HPDE6-E6E7 (cell line): ENCODE data around the gene EIPR1.

Experiments used
- DNase-seq: peaks from one replicate; pipeline ENCODE4 v3.0.0; 2011; ENCODE audit warnings: missing footprints; ENCODE audit errors: extremely low spot score

Gene EIPR1

DNA sequence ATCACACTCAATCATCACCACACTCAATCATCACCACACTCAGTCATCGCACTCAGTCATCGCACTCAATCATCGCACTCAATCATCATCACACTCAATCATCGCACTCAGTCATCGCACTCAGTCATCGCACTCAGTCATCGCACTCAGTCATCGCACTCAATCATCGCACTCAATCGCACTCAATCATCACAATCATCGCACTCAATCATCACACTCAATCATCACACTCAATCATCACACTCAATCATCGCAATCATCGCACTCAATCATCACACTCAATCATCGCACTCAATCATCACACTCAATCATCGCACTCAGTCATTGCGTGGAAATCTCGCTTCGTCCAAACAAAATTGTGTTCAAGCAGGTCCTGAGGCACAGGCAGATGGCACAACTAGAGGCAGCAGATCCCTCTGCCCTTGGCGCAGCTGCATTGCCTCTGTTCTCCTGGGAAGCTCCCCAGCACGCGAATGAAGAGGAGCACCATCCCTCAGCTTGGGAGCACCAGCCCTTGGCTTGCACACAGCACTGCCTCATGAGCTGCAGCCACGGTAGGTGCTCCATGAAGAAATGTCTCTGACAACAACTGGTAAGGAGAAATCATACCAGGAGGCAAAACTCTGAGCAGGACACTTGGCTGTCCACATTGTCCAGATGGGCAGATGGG, 108.1 kb downstream of the EIPR1 start:
- no peak for DNase-seq

DNA sequence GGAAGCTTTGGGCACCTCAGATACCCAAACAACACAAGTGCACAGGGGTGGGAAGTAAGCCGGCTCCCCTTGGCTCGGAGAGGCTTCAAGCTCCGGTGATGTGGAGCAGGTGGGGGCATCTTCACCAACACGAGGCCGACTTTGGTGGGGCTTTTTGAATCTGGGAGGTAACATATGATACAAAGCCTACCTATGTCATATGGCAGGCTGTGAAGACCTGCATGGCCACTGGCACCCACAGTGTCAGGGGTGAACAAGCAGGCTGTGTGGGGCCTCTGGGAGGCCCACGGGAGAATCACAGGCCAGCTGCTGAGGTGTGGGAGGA, 109.0 kb downstream of the EIPR1 start:
- no peak for DNase-seq

DNA sequence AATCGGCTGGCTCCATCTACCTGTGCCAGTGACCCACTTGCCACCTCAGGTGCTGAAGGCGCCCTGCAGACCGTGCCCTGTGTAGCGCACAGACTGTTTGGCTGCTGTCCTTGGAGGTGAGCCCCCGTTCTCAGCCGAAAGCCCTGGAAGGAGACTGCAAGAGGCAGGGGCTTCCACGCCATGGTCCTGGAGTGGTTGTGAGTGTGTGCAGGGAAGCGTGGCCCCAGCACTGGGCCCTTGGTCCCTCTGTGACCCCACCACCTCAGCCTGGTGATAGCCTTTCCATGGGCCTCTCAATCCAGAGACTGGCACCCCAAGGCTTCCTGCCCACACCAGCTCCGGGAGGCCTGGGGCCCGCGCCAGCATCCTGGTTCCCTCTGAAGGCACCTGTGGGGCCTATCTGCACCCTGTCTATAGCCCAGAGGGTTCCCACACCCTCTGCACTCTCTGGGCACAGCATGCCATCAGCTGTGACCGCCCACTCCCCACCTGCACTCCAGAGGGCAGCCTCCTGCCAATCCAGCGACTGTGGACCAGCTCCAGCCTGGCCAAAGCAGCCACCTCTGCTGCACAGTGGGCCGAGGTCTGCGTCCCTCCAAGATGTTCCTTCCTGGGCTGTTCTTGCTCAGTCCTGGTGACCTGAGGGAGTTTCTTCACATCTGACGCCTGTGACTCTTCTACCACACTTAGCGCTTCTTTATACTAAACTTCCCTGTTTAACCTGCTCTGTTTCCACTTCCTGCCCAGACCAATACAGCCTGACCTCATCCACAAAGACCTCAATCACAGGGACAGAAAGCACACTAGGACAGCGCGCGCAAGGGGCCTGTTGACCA, 109.5 kb downstream of the EIPR1 start:
- DNase-seq, result no peak

DNA sequence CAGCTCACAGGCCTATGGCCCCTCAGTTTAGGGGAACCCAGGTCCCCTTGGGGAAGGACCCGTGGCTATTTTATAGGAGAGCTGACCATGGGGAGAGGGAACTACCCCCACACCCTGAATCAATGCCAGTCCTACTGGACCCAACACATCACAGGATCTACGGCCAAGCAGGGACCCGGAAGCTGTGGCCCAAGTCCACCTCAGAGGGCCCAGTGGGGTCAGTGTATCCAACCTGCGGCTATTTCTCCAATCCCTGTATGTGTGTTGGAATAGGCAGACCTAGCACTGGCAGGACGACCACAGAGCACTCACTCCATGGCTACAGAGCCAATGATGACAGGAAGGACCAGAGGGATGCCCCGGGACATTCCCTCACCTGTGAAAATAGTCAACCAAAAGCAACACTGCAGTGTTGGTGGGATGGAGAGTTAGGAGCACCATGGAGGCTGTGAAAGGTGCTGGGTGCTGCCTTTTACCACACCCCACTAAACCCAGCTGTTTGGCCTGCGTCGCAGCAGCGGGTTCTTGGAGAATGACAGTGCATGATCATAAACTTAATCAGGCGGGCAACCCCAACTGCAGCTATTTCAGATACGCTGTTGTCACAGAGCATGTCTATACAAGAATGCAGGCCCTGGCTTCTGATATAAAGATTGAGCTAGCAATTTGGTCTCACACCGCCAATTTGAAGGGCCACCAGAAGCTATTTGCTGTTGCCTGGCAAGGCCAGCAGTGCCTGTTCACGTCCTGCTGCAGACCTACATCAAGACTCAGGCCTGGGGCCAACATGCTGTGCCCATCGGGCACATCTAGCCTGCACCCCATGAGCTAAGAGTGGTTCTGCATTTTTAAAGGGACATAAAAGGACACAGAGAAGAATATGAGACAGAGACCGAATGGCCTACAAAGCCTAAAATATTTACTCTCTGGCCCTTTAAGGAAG, 110.4 kb downstream of the EIPR1 start:
- no peak for DNase-seq

DNA sequence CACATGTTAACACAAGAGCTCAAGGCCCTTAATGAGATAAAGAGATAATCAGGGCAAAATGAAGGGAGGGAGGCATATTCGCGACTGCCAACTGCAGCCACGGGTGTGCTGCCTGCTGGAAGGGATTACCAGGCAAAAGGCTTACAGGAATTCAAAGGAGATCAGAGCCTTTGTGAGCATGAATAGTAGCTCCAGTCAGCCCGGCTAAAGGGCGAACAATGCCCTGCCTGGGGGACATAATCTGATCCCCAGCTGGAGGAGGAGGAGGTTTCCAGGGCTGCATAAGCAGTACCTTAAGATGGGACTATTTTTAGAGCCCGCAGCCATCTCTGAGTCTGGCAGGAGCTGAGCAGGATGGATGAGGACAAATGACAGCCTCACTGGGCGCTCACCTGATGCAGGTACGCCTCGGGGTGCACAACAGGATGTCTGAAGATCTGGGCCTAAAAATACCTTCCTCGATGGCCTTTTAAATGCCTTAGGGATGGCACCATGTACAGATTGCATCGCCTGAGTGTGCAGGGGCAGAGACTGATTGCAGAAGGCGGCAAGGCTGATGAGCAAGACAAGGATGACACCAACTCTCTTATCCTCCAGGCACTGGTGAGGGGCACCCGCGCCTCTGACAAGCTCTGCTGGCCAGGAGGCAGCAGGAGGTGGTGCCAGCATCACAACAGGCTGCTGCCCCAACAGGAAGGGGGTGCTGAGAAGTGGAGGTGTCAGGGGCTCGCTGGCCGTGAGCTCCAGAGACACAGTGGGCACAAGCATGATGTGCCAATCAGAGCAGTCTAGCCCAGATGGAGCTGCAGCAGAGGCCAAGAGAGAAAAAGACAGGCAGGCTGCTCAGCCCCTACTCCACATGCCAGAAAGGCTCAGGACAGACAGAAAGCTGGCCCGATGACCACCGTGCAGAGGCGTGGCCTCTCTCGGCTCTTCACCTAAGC, 111.4 kb downstream of the EIPR1 start:
- DNase-seq, result no peak

DNA sequence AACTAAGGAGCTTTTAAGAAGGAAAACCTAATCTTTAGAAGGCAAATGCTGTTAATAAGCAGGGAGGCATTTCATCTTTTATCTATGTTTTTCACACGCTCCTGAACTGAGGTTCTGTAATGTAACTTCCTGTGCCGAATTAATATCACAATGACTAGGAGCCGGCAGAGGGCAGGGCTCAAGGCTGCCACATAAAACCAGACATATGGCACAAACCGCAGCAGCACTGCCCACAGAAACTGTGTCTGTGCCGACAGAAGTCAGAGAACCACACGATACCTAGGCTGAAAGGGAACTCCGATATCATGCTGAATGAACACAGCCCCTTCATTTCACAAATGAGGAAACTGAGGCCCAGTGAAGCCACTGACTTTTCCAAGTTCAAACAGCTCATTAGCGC, 112.1 kb downstream of the EIPR1 start:
- DNase-seq, result no peak

DNA sequence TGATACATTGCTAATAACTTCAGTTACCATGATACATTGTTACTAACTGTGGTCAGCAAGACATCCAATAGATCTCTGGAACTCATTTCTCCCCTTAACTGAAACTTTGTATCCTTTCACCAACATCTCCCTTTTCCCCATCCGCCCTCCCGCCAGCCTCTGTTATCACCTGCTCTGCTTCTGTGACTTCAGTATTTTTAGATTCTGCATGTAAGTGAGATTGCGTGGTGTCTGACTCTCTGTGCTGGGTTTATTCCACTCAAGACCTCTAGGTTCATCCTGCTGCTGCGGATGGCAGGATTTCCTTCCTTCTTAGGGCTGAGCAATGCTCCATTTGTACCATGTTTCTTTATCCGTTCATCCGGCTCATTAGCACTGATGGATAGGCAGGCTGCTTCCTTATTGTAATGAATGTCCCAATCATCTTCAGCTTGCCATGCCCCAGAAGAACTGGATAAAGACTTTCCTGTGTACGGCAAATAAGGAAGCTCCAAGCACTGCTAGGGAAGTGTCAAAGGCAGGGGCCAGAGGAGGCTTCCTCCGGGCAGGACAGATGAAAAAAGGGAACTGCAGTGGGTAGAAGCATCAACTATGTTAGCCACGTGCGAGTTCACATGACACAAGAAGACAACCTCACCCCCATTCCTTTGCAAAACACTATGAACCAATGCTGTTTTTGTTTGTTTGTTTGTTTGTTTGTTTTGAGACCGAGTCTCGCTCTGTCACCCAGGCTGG, 113.4 kb downstream of the EIPR1 start:
- no peak for DNase-seq

DNA sequence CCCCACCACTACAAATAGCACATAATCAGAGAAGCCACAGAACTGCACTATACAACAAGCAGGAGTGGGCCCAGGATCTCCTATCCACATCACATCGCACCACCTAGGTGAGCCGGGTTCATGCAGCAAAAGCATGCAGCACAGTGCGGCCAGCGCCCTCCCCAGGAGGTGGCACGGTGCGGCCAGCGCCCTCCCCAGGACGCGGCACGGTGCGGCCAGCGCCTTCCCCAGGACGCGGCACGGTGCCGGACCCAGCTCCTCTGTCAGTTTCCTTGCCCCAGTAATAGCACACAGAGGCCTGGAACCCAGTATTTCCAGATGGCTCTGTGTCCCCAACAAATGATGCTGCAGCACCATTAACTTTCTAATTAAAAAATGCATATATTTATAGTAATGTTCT, 114.1 kb downstream of the EIPR1 start:
- DNase-seq, result no peak

DNA sequence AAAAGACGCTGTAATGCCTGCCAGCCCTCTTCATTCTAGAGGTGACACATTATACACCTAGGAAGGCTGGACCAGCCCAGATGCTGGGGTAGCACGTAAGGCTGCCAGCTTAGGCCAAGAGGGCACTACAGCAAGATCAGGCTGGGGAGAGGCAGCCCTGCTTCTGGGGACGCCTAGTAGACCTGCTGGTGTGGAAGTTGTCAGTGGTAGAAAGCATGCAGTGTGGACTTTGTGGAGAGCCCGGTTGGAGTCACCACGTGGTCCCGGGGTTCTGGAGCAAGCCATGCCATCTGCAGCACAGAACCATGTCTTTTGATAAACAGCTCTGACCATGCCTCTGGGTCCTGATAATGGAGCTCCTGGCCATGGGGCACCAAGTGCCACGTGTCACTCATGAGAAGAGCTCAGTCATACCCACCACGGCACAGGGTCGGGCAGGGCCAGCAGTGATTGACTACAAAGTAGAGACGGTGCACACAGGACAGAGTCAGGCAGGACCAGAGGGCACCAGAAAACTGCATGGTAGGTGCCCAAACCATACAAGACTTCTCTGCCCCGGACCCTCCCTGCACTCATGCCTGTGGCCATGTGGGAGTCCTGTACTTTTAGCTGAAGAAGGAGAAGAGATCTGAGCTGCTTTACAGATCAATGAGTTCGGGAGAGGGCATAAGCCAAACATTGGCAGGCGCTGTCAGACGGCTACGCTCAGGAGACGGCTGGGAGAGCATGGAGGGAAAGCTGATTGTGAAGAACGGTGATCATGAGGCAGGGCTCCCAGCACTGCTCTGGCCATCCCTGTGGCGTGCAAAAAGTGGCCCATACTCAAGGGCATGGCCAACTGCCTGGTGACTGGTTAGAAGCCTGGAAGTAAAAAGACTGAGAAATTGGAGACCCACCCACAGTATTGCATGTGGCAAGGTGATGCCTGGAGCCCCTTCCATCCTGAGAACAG, 114.9 kb downstream of the EIPR1 start:
- DNase-seq, result no peak

DNA sequence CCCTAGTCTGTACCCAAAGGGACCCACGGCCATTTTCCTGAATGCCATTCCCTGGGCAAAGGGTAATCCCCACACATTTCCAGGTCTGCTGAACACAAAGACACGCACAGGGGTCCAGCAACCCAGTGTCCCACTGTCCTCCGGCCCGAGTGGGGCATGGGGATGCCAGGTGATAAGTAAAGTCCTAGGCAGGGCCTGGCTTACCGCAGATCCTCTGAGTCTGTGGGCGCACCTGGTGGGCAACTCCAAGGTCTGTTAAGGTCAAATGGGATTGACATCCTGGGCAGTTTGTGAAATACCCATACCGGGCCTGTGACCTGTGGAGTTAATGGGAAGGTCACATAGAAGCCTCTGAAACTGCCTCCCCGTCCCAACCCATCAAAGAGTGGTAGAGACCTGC, 116.1 kb downstream of the EIPR1 start:
- no peak for DNase-seq

DNA sequence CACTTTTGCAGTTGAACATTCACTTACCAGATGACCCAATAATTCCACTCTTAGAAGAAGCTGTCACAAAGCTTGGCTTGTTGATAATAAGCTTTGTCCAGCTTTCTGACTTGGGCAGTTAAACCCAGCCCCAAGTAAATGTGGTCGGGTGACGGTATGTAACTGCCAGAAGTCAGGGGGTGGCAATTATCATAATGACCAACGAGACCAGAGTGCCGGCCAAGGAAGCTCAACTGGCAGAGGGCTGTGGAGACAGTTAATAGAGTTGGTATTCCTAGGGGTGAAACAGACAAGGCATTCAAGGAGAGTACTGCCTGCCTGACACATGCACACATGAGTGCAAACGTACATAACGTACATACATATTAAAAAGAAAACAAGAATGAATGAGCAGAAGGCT, 116.7 kb downstream of the EIPR1 start:
- no peak for DNase-seq

DNA sequence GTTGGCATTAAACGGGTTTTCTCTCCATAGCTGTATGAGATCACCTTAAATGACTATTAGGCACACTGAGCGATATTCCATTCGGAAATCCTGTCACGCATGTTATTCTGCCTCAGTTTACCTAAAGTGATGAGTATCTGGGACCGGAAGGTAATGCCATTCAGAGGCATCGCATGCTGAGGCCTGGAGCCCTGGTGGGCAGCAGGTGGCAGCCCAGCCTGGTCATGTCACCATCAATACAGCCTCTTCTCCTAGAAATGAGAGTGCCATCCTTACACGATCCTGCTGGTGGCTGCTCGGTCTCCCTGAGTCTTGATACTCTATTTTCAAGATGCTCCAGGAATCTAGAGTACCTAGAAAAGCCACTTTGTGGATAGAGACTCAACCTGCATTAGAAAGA, 119.8 kb downstream of the EIPR1 start:
- DNase-seq, result no peak

DNA sequence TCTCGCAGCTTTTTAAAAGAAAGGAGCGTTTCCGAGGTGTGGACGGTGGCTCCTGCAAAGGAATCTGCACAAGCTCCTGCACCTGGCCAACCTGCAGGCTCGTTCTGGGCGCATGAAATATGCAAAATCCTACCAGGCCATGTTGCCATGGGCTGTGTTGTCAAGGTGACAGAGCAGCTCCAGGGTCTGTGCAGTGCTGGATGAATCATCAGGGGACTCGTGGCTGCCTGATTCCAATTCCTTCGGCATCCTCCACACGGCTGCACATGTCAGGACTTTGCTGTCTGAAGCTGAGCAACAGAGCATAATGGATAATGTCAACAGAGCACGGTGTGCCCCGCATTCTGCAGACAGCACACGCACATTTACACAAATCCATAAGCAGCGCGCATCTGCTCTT, 120.5 kb downstream of the EIPR1 start:
- DNase-seq, result no peak

DNA sequence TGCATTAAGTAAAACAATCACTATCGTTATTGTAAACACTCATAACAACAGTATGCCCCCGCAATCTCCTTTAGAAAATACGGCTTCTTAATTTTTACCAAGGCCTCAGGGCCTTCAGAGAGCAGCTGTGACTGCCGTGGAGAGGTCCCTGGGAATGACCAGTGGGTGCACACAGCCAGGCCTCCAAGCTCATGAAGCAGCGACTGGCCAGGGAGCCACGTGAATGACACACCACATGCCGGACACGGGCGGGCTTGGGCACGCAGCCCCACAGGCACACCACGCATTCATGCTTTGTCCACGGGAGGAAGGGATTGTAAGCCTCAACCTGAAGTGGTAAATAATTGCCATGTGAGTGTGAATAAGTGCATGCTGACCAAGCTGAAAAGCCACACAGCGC, 121.0 kb downstream of the EIPR1 start:
- DNase-seq, result no peak

DNA sequence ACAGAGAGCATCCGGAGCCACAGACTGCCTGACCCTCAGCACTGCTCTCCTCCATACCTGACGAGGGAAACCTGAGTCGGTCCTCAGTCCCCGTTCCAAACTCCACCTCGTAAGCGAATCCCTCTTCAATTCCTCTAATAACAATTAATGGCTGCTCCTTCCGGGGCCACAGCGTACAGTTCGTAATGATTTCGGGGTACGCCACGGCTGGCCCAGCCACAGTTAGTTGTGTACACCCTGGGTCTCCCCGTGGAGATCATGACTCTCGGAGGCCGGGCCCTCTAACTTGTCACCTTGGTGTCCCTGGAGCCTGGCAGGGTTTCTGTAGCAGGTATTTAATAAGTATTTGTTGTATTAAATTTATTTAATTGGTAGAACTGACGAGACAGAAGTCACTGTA, 121.5 kb downstream of the EIPR1 start:
- DNase-seq, result no peak

DNA sequence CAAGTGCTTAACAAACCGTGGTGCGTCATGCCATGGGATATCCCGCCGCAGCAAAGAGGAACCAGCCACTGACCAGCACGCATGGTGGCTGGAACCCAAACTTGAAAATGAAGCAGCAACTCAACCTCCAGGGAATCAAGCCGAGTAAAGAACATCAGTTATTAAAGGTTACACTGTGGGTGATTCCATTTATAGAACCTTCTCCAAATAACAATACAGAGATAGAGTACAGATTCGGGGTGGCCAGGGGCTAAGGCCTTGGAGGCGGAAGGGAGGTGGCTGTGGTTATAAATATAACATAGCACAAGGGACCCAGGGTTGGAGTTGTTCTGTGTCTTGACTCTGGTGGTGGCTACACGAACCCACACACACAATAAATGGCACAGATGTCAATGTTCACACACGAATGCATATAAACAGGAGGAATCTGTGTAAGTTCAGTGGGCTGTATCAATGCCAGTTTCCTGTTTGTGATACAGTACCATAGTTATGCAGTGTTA, 123.1 kb downstream of the EIPR1 start:
- no peak for DNase-seq

DNA sequence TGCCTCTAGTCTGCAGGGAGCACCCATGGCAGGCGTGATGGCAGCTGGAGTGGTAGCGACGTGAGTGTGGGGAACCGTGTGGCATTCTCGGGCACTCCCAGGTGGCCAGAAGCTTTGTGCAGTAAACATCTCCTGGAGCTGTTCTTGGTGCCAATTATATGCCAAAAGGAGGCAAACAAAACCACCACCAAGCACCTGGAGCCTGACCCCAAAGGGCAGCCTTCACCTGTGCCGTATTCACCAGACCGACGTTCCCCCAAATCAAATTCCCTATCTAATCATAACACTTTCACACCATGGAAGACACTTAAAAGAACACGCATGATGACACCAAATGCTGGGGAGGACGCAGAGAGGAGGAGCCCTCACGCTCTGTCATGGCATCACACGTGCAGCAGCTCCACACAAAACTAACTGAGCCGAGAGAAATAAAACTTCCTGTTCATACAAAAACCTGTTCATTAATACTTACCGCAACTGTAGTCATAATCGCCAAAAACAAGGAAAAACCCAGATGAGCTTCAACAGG, 123.6 kb downstream of the EIPR1 start:
- DNase-seq, result no peak

DNA sequence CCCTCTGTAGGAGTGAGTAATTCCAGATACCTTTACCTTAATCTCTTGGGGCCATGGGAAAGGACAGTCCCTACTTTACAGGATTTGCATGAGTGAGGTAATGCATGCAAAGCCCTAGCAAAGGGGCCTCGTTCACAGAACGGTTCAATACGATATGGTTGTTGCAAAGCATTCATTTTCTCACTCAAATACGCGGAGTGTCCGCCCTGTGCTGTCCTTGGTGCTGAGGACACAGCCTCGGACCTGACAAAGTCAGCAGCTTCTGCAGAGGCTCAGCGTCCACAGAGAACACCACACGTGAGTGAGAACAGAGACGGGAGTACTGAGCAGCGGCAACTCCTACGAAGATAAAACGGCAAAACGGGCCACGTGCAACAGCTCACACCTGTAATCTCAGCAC, 125.7 kb downstream of the EIPR1 start:
- DNase-seq, result no peak

DNA sequence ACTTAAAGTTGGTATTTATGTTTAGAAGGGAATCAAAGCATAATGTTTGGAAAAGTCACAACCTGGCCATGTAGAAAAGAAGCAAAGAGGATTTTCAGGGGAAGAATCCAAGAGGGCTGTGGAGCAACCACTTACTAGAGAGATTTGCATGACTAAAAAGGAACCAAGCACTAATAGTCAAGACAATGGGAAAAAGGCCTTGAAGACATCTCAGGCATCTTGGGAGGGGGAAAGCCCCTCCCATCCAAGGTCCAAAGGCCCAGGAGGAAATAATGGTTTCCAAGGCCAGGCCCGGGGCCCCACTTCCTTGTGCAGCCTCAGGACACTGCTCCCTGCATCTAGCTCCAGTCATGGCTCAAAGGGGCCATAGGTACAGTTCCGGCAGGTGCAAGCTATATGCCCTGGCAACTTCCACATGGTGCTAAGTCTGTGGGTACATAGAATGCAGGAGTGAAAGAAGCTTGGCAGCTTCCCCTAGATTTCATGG, 128.1 kb downstream of the EIPR1 start:
- no peak for DNase-seq
